ENCODE data around the gene NQO2.
A peak's percentile ranks its signal among the peaks of the same experiment; 100 is the strongest.

The NQO2 gene

GRCh38 chr6:2999618-3000557, at the start of gene NQO2:
TSS of gene NQO2 (plus strand) at chr6:2999894. CDS start at chr6:3006553, 6,659 bp downstream.
- peak; percentile 92 for DNase-seq (ENCODE audit: low spot score)

GRCh38 chr6:2950713-2951112, 49.0 kb upstream of the NQO2 start:
- no peak for DNase-seq (ENCODE audit: low spot score)

- no peak for DNase-seq (ENCODE audit: low spot score)
These were observed 48.0 kb upstream of the NQO2 start for GRCh38 chr6:2951728-2952127.

- peak; percentile 81 for DNase-seq (ENCODE audit: low spot score)
These were observed 47.1 kb upstream of the NQO2 start for GRCh38 chr6:2952557-2953095.

GRCh38 chr6:2953098-2953497, 46.6 kb upstream of the NQO2 start:
- no peak for DNase-seq (ENCODE audit: low spot score)

GRCh38 chr6:2956930-2957685, 42.6 kb upstream of the NQO2 start:
- DNase-seq (ENCODE audit: low spot score), result no peak

GRCh38 chr6:2957696-2958330, 41.9 kb upstream of the NQO2 start:
- DNase-seq (ENCODE audit: low spot score), result no peak

GRCh38 chr6:2958331-2958711, 41.4 kb upstream of the NQO2 start:
- no peak for DNase-seq (ENCODE audit: low spot score)

- DNase-seq (ENCODE audit: low spot score), result no peak
These were observed 40.9 kb upstream of the NQO2 start for GRCh38 chr6:2958776-2959175.

GRCh38 chr6:2959909-2960719, 39.6 kb upstream of the NQO2 start:
- no peak for DNase-seq (ENCODE audit: low spot score)

- no peak for DNase-seq (ENCODE audit: low spot score)
These were observed 38.8 kb upstream of the NQO2 start for GRCh38 chr6:2960935-2961334.

GRCh38 chr6:2961506-2961905, 38.2 kb upstream of the NQO2 start:
- no peak for DNase-seq (ENCODE audit: low spot score)

GRCh38 chr6:2962004-2962403, 37.7 kb upstream of the NQO2 start:
- no peak for DNase-seq (ENCODE audit: low spot score)

GRCh38 chr6:2962636-2963035, 37.1 kb upstream of the NQO2 start:
- no peak for DNase-seq (ENCODE audit: low spot score)

GRCh38 chr6:2963756-2964155, 35.9 kb upstream of the NQO2 start:
- DNase-seq (ENCODE audit: low spot score), result no peak

GRCh38 chr6:2964793-2965505, 34.7 kb upstream of the NQO2 start:
- DNase-seq (ENCODE audit: low spot score), result no peak

- peak; percentile 44 for DNase-seq (ENCODE audit: low spot score)
These were observed 33.3 kb upstream of the NQO2 start for GRCh38 chr6:2966347-2966746.

GRCh38 chr6:2967936-2968335, 31.8 kb upstream of the NQO2 start:
- no peak for DNase-seq (ENCODE audit: low spot score)

- no peak for DNase-seq (ENCODE audit: low spot score)
These were observed 31.0 kb upstream of the NQO2 start for GRCh38 chr6:2968600-2969135.

GRCh38 chr6:2969549-2969948, 30.1 kb upstream of the NQO2 start:
- DNase-seq (ENCODE audit: low spot score), result no peak
